ENCODE data around the gene TGFBR3L.
"Not testable (repeated sequence)": the region's sequence is repeated elsewhere in the genome, so short reads cannot be mapped to it uniquely, and the experiment has no call there.

TGFBR3L gene

GRCh38 chr19:7883105-7883504, 31.5 kb upstream of the TGFBR3L start:
- no peak for TF ChIP-seq CTCF (IDR thresholded peaks at IDR 0.05)
- TF ChIP-seq ZFX (IDR thresholded peaks at IDR 0.05; ENCODE audit: borderline replicate concordance), result no peak
- H3K27ac ChIP-seq, result no peak overlapping the region

GRCh38 chr19:7883796-7884570, 30.6 kb upstream of the TGFBR3L start:
- no peak overlapping the region for H3K27ac ChIP-seq
- TF ChIP-seq ZFX (IDR thresholded peaks at IDR 0.05; ENCODE audit: borderline replicate concordance) (no peak), CTCF (IDR thresholded peaks at IDR 0.05) (no peak)

GRCh38 chr19:7885818-7886217, 28.8 kb upstream of the TGFBR3L start:
- TF ChIP-seq CTCF (IDR thresholded peaks at IDR 0.05) (no peak), ZFX (IDR thresholded peaks at IDR 0.05; ENCODE audit: borderline replicate concordance) (no peak)
- no peak overlapping the region for H3K27ac ChIP-seq

- no peak overlapping the region for H3K27ac ChIP-seq
- TF ChIP-seq CTCF (IDR thresholded peaks at IDR 0.05), result no peak
- TF ChIP-seq ZFX (IDR thresholded peaks at IDR 0.05; ENCODE audit: borderline replicate concordance), result no peak
Measured at GRCh38 chr19:7887408-7888144, 27.1 kb upstream of the TGFBR3L start.

- TF ChIP-seq CTCF (IDR thresholded peaks at IDR 0.05) (no peak), ZFX (IDR thresholded peaks at IDR 0.05; ENCODE audit: borderline replicate concordance) (no peak)
- H3K27ac ChIP-seq, result peak within 1 kb of the TSS; percentile 36; the same call in 1 of the 2 replicates
Measured at GRCh38 chr19:7888145-7888825, 26.3 kb upstream of the TGFBR3L start, which contains the start of gene LRRC8E. LRRC8E (plus strand) TSS chr19:7888510; CDS start chr19:7895604, 7,094 bp downstream.

GRCh38 chr19:7888826-7889217, 25.8 kb upstream of the TGFBR3L start:
- TF ChIP-seq ZFX (IDR thresholded peaks at IDR 0.05; ENCODE audit: borderline replicate concordance) (no peak), CTCF (IDR thresholded peaks at IDR 0.05) (no peak)
- H3K27ac ChIP-seq, result peak overlapping the region; percentile 36; the same call in 1 of the 2 replicates

- not testable (repeated sequence) for H3K27ac ChIP-seq
Measured at GRCh38 chr19:7893362-7894101, 21.1 kb upstream of the TGFBR3L start.

Data from 22Rv1 (cell line).